Measurements from ENCODE around the gene GNB1. TPM values are rescaled to one million over a fixed set of nuclear protein-coding genes. Genes with fewer than 3 reads are reported as not detected.

The GNB1 gene
- total and polyA plus RNA-seq, 9 of the 15 experiments (the other 6 are each of a cell fraction or from before 2014, with no cell fraction given), result 34.3 to 388 (median 114) TPM

GRCh38 chr1:1893291-1893985 is 2.6 kb upstream of the GNB1 start:
- CTCF ChIA-PET (ENCODE audit: low intra/inter-chr PET ratio), result no interaction called here
- H3K4me1 ChIP-seq (replicated peaks in 1 of 2; ENCODE audit: control insufficient read depth in 2 of 2, insufficient read depth in 2 of 2, low read length in 2 of 2), result peaks cover 26 to 64% of the 10 kb centered on the region in 2 experiments
- WGBS (ENCODE audit: insufficient coverage, low coverage, missing lambda C conversion rate), result 54% methylated on average over 19 of the region's 19 CpGs

DNA sequence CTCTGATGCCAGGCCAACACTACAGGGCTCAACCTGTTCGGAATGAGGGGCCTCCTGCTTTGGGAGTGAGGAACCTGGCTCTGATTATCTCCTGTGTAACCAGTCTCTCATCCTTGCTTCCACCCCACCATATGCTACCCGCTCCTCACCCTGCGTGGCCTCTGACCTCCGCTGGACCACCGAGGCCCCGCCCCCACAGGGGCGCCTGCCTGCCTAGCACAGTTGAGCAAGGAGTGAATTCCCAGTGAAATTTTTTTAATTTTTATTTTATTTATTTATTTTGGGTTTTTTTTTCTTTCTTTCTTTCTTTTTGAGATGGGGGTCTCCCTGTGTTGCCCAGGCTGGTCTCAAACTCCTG is 1.9 kb upstream of the GNB1 start:
- H3K9ac ChIP-seq (ENCODE audit: insufficient read depth in 1 of 2, low read depth in 2 of 2, low read length in 2 of 2), result peak overlapping the region in 1 of 2 experiments; percentile 23; a peak in 1 of 4 replicates
- POLR2A ChIA-PET, result no interaction called here

More at GRCh38 chr1:1893291-1893985, 2.6 kb upstream of the GNB1 start:
- Histone ChIP-seq H3K79me2 (ENCODE audit: control insufficient read depth, insufficient read depth, low read length) (peaks cover 32% of the 10 kb centered on the region), H3K9me1 (ENCODE audit: control insufficient read depth, insufficient read depth, low read length) (peaks cover 3% of the 10 kb centered on the region), H3K36me3 (ENCODE audit: control insufficient read depth, insufficient read depth, low read length) (peaks cover 6% of the 10 kb centered on the region; the same call in 2 of the 3 replicates), H3K9ac (ENCODE audit: insufficient read depth in 1 of 2, low read depth in 2 of 2, low read length in 2 of 2) (peak overlapping the region in 1 of 2 experiments; percentile 59; a peak in 2 of 4 replicates), H3K27me3 (ENCODE audit: control insufficient read depth in 2 of 2, insufficient read depth in 2 of 2, low read length in 2 of 2) (peaks cover 0 to 14% of the 10 kb centered on the region in 2 experiments; a peak in 2 of 5 replicates), H2AFZ (ENCODE audit: low read depth, low read length) (no peak overlapping the region), H4K20me1 (replicated peaks; ENCODE audit: control insufficient read depth, insufficient read depth, low read length) (peaks cover 9% of the 10 kb centered on the region), H3K27ac (ENCODE audit: extremely low read depth, low read depth, low read length) (no peak overlapping the region), H3K9me3 (replicated peaks; ENCODE audit: control insufficient read depth, insufficient read depth, low read depth, low read length) (peaks cover 2% of the 10 kb centered on the region; the same call in 1 of the 2 replicates), H3K4me3 (no peak overlapping the region), H3K4me2 (ENCODE audit: insufficient read depth, low read length) (no peak overlapping the region)
- in situ Hi-C loops (cut with MboI), result no loop called here
- no peak for FAIRE-seq
- BruUV-seq (replicated peaks), result no TSS peak
- intact Hi-C loops (cut with micrococcal nuclease), result no loop called here
- no peak for DNase-seq (ENCODE audit: extremely low read depth in 1 of 4, low spot score in 3 of 4)
- TF ChIP-seq CC2D1A (IDR thresholded peaks at IDR 0.05) (no peak), ZKSCAN8 (CRISPR knock-in tag; IDR thresholded peaks at IDR 0.05) (no peak)
- TF ChIP-seq, protein P1, sequence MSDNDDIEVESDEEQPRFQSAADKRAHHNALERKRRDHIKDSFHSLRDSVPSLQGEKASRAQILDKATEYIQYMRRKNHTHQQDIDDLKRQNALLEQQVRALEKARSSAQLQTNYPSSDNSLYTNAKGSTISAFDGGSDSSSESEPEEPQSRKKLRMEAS (CRISPR knock-in tag; IDR thresholded peaks at IDR 0.05), result 0 out of 2 replicates have a peak, but pooled peaks have one; percentile 34
- POLR2A ChIA-PET, result interaction anchor here (1.0 kb wide), 1 partner anchor 14 kb away, joined by 3 read pairs; no protein-coding TSS in a partner anchor
- no peak for ATAC-seq

More for the DNA sequence above, 1.9 kb upstream of the GNB1 start:
- TF ChIP-seq ZBTB7A (IDR thresholded peaks at IDR 0.05; ENCODE audit: borderline replicate concordance, control insufficient read depth, low read depth, low read length), result peak; percentile 48; the same call in 1 of the 2 replicates
- TF ChIP-seq, protein P2, sequence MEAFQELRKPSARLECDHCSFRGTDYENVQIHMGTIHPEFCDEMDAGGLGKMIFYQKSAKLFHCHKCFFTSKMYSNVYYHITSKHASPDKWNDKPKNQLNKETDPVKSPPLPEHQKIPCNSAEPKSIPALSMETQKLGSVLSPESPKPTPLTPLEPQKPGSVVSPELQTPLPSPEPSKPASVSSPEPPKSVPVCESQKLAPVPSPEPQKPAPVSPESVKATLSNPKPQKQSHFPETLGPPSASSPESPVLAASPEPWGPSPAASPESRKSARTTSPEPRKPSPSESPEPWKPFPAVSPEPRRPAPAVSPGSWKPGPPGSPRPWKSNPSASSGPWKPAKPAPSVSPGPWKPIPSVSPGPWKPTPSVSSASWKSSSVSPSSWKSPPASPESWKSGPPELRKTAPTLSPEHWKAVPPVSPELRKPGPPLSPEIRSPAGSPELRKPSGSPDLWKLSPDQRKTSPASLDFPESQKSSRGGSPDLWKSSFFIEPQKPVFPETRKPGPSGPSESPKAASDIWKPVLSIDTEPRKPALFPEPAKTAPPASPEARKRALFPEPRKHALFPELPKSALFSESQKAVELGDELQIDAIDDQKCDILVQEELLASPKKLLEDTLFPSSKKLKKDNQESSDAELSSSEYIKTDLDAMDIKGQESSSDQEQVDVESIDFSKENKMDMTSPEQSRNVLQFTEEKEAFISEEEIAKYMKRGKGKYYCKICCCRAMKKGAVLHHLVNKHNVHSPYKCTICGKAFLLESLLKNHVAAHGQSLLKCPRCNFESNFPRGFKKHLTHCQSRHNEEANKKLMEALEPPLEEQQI (IDR thresholded peaks at IDR 0.05), result no peak
- TF ChIP-seq NELFE (IDR thresholded peaks at IDR 0.05; ENCODE audit: insufficient read depth, insufficient read length), result no peak
- no peak for TF ChIP-seq CREB1 (IDR thresholded peaks at IDR 0.05)
- no peak for TF ChIP-seq CREB1 (CRISPR knock-in tag; IDR thresholded peaks at IDR 0.05)
- no peak for TF ChIP-seq ZNF764 (CRISPR knock-in tag; IDR thresholded peaks at IDR 0.05; ENCODE audit: low read depth)
- peaks cover 11% of the 10 kb centered on the region; the same call in 2 of the 3 replicates for H3K36me3 ChIP-seq (ENCODE audit: control insufficient read depth, insufficient read depth, low read length)
- peaks cover 39% of the 10 kb centered on the region for H3K79me2 ChIP-seq (ENCODE audit: control insufficient read depth, insufficient read depth, low read length)
- in situ Hi-C loops (cut with MboI) (no loop called here), intact Hi-C loops (cut with micrococcal nuclease) (no loop called here)
- peak overlapping the region; percentile 88; the same call in 1 of the 2 replicates for H3K4me2 ChIP-seq (ENCODE audit: insufficient read depth, low read length)
- H3K27me3 ChIP-seq (ENCODE audit: control insufficient read depth in 2 of 2, insufficient read depth in 2 of 2, low read length in 2 of 2), result peaks cover 0 to 14% of the 10 kb centered on the region in 2 experiments; a peak in 2 of 5 replicates
- H3K27ac ChIP-seq (ENCODE audit: extremely low read depth, low read depth, low read length), result no peak overlapping the region
- H3K4me3 ChIP-seq, result no peak overlapping the region
- ATAC-seq (no peak), FAIRE-seq (no peak), DNase-seq (ENCODE audit: extremely low read depth in 1 of 4, low spot score in 3 of 4) (no peak)
- no peaks in the 10 kb centered on the region for H3K9me3 ChIP-seq (replicated peaks; ENCODE audit: control insufficient read depth, insufficient read depth, low read depth, low read length)
- no TSS peak for BruUV-seq (replicated peaks)
- peaks cover 14% of the 10 kb centered on the region for H4K20me1 ChIP-seq (replicated peaks; ENCODE audit: control insufficient read depth, insufficient read depth, low read length)
- CTCF ChIA-PET (ENCODE audit: low intra/inter-chr PET ratio), result no interaction called here
- H3K4me1 ChIP-seq (replicated peaks in 1 of 2; ENCODE audit: control insufficient read depth in 2 of 2, insufficient read depth in 2 of 2, low read length in 2 of 2), result peaks cover 31 to 68% of the 10 kb centered on the region in 2 experiments
- no peak overlapping the region for H2AFZ ChIP-seq (ENCODE audit: low read depth, low read length)
- 82% methylated on average over 7 of the region's 7 CpGs for WGBS (ENCODE audit: insufficient coverage, low coverage, missing lambda C conversion rate)
- peaks cover 3% of the 10 kb centered on the region for H3K9me1 ChIP-seq (ENCODE audit: control insufficient read depth, insufficient read depth, low read length)
